GM12878 (cell line): ENCODE data around the gene CHMP6.

Source experiments
- ATF7 ChIP-seq: fragments of 450-650 bp; IDR thresholded peaks from 2 replicates; pipeline ENCODE4 v1.6.1; 2016; ENCODE audit warnings: low read depth, mild to moderate bottlenecking
- CBFB ChIP-seq: IDR thresholded peaks from 2 replicates; pipeline ENCODE4 v1.6.1; 2016; ENCODE audit warnings: antibody characterized with exemption, low read depth
- CEBPB ChIP-seq, 2 experiments: fragments of 150-350 bp in 1 of 2; IDR thresholded peaks; 2 replicates each; pipeline ENCODE4 v1.6.1; 2012 to 2014; ENCODE audit warnings: low read depth in 2 of 2, low read length in 2 of 2, borderline replicate concordance in 1 of 2, inconsistent platforms in 1 of 2
- CTCF ChIP-seq, 3 experiments: IDR thresholded peaks in 2 of 3; conservative IDR thresholded peaks in 1 of 3; 2 replicates each; pipeline ENCODE4 v1.5.1; 2011; ENCODE audit warnings: low read depth in 3 of 3, low read length in 3 of 3, mild to moderate bottlenecking in 3 of 3, control low read depth in 2 of 3, moderate library complexity in 2 of 3, inconsistent platforms in 1 of 3, mixed read lengths in 1 of 3; ENCODE audit not compliant: control insufficient read depth in 2 of 3, insufficient read depth in 1 of 3; ENCODE audit errors: extremely low read depth in 1 of 3
- FOXM1 ChIP-seq: IDR thresholded peaks from 2 replicates; pipeline ENCODE4 v1.6.1; 2012; ENCODE audit warnings: low read depth, mild to moderate bottlenecking, inconsistent platforms, low read length, moderate library complexity
- HCFC1 ChIP-seq: fragments of 150-350 bp; IDR thresholded peaks from 2 replicates; pipeline ENCODE4 v1.6.1; 2014; ENCODE audit warnings: low read length
- HDAC6 ChIP-seq: fragments of 200-600 bp; sonication (generic); IDR thresholded peaks from one replicate; pipeline ENCODE4 v1.8.0; 2017; ENCODE audit warnings: antibody characterized with exemption; ENCODE audit not compliant: unreplicated experiment
- JUND ChIP-seq: IDR thresholded peaks from 2 replicates; pipeline ENCODE4 v1.6.1; 2012; ENCODE audit warnings: low read depth, mild to moderate bottlenecking, low read length, improper control_type of control experiment, moderate library complexity
- POLR2AphosphoS2 ChIP-seq: IDR thresholded peaks from 2 replicates; pipeline ENCODE4 v1.6.1; 2011; ENCODE audit warnings: low read depth, mild to moderate bottlenecking, low read length, improper control_type of control experiment, moderate library complexity
- POLR2AphosphoS5 ChIP-seq: IDR thresholded peaks from 2 replicates; pipeline ENCODE4 v1.6.1; 2011; ENCODE audit warnings: mild to moderate bottlenecking, low read length, inconsistent platforms
- RAD21 ChIP-seq: IDR thresholded peaks from 2 replicates; pipeline ENCODE4 v1.6.1; 2011; ENCODE audit warnings: mild to moderate bottlenecking, low read depth, low read length, moderate library complexity; ENCODE audit not compliant: insufficient read depth
- SMC3 ChIP-seq: IDR thresholded peaks from 2 replicates; pipeline ENCODE4 v1.6.1; 2011; ENCODE audit warnings: low read length, improper control_type of control experiment, borderline replicate concordance
- SP1 ChIP-seq: IDR thresholded peaks from one replicate; pipeline ENCODE4 v1.6.1; 2011; ENCODE audit warnings: low read depth, low read length
- SUZ12 ChIP-seq: fragments of 200-600 bp; sonication (generic); IDR thresholded peaks from one replicate; pipeline ENCODE4 v1.6.1; 2018; ENCODE audit warnings: antibody characterized with exemption, mild to moderate bottlenecking; ENCODE audit not compliant: unreplicated experiment

GRCh38 chr17:81032641-81033480 lies 41.2 kb downstream of the CHMP6 start:
- TF ChIP-seq CTCF (IDR thresholded peaks at IDR 0.05 in 2 of 3, conservative IDR thresholded peaks at IDR 0.05 in 1 of 3; ENCODE audit: control insufficient read depth in 2 of 3, extremely low read depth in 1 of 3, insufficient read depth in 1 of 3, low read depth in 3 of 3, low read length in 3 of 3), result no peak
- no peak for TF ChIP-seq SMC3
- TF ChIP-seq JUND, result no peak
- no peak for TF ChIP-seq SP1
- TF ChIP-seq ATF7, result no peak
- TF ChIP-seq SUZ12, result no peak
- TF ChIP-seq POLR2AphosphoS5, result no peak
- TF ChIP-seq POLR2AphosphoS2, result no peak
- no peak for TF ChIP-seq HCFC1
- TF ChIP-seq HDAC6, result no peak
- no peak for TF ChIP-seq CBFB
- TF ChIP-seq RAD21, result no peak
- TF ChIP-seq FOXM1, result no peak
- no peak for TF ChIP-seq CEBPB (IDR thresholded peaks at IDR 0.05; ENCODE audit: borderline replicate concordance in 1 of 2, low read depth in 2 of 2, low read length in 2 of 2)
